Neural cell (in vitro differentiated cells): ENCODE measurements around the gene COL4A2. TPM values are rescaled to one million over a fixed set of nuclear protein-coding genes. Genes with fewer than 3 reads are reported as not detected.

Experiments
- H2AFZ ChIP-seq: fragments of 200-600, 300-800 bp; sonication (generic), shearing (Covaris generic); 2 replicates; pipeline ENCODE4 v1.6.0; 2014; ENCODE audit warnings: low read depth, mild to moderate bottlenecking, antibody characterized with exemption, low read length, moderate library complexity
- H3F3A ChIP-seq: fragments of 200-600 bp; shearing (Covaris generic); 2 replicates; pipeline ENCODE4 v1.6.1; 2016; ENCODE audit warnings: mild to moderate bottlenecking, moderate library complexity, mixed read lengths, antibody characterized with exemption, low read length; ENCODE audit not compliant: insufficient read depth, poor library complexity, severe bottlenecking
- H3K27ac ChIP-seq: fragments of 200-600, 300-800 bp; sonication (generic), shearing (Covaris generic); 2 replicates; pipeline ENCODE4 v1.5.1; 2014; ENCODE audit warnings: mild to moderate bottlenecking, low read length, moderate library complexity
- H3K27me3 ChIP-seq: fragments of 300-800, 200-600 bp; sonication (generic), shearing (Covaris generic); 2 replicates; pipeline ENCODE4 v1.6.0; 2014; ENCODE audit warnings: mild to moderate bottlenecking, low read depth, low read length, moderate library complexity; ENCODE audit not compliant: insufficient read depth
- H3K36me3 ChIP-seq: fragments of 300-800, 200-600 bp; sonication (generic), shearing (Covaris generic); 2 replicates; pipeline ENCODE4 v1.5.1; 2014; ENCODE audit warnings: mild to moderate bottlenecking, antibody characterized with exemption, low read length, moderate library complexity; ENCODE audit not compliant: insufficient read depth
- H3K4me2 ChIP-seq: fragments of 300-800, 200-600 bp; sonication (generic), shearing (Covaris generic); 2 replicates; pipeline ENCODE4 v1.6.0; 2014; ENCODE audit warnings: mild to moderate bottlenecking, low read length
- H3K4me3 ChIP-seq: fragments of 300-800, 200-600 bp; sonication (generic), shearing (Covaris generic); 2 replicates; pipeline ENCODE4 v1.5.1; 2014; ENCODE audit warnings: mild to moderate bottlenecking, low read length, moderate library complexity
- H3K79me2 ChIP-seq: fragments of 200-600 bp; shearing (Covaris generic); replicated peaks from 2 replicates; pipeline ENCODE4 v1.6.0; 2014; ENCODE audit warnings: mild to moderate bottlenecking, low read length, moderate library complexity; ENCODE audit not compliant: insufficient read depth
- H3K9ac ChIP-seq: fragments of 300-800, 200-600 bp; sonication (generic), shearing (Covaris generic); 2 replicates; pipeline ENCODE4 v1.6.1; 2016; ENCODE audit warnings: mild to moderate bottlenecking, low read length, mixed read lengths
- H3K9me2 ChIP-seq: fragments of 200-600 bp; shearing (Covaris generic); 2 replicates; pipeline ENCODE4 v1.6.1; 2016; ENCODE audit warnings: mild to moderate bottlenecking, low read length, mixed read lengths; ENCODE audit not compliant: insufficient read depth
- H3K9me3 ChIP-seq: fragments of 200-600, 300-800 bp; sonication (generic), shearing (Covaris generic); 2 replicates; pipeline ENCODE4 v1.6.1; 2016; ENCODE audit warnings: mild to moderate bottlenecking, mixed run types, low read length, moderate library complexity, mixed read lengths
- H4K20me1 ChIP-seq: fragments of 200-600 bp; shearing (Covaris generic); 2 replicates; pipeline ENCODE4 v1.6.1; 2016; ENCODE audit warnings: mild to moderate bottlenecking, mixed run types; ENCODE audit not compliant: insufficient read depth
- EP300 ChIP-seq: fragments of 450-650 bp; conservative IDR thresholded peaks from 2 replicates; pipeline ENCODE4 v1.6.1; 2014; ENCODE audit warnings: antibody characterized with exemption, mild to moderate bottlenecking, moderate library complexity; ENCODE audit not compliant: poor library complexity, severe bottlenecking
- EZH2 ChIP-seq: fragments of 200-600, 300-800 bp; shearing (Covaris generic), sonication (generic); IDR thresholded peaks from 2 replicates; pipeline ENCODE4 v1.6.1; 2014; ENCODE audit warnings: antibody characterized with exemption, low read length, borderline replicate concordance, mild to moderate bottlenecking; ENCODE audit not compliant: insufficient read depth, poor library complexity, severe bottlenecking
- MXI1 ChIP-seq: fragments of 450-650 bp; conservative IDR thresholded peaks from 2 replicates; pipeline ENCODE4 v1.6.1; 2014; ENCODE audit warnings: antibody characterized with exemption, mild to moderate bottlenecking; ENCODE audit not compliant: poor library complexity, severe bottlenecking
- POLR2AphosphoS5 ChIP-seq: IDR thresholded peaks from 2 replicates; pipeline ENCODE4 v1.6.1; 2012
- RAD21 ChIP-seq: fragments of 450-650 bp; conservative IDR thresholded peaks from 2 replicates; pipeline ENCODE4 v1.6.1; 2014; ENCODE audit warnings: antibody characterized with exemption, mild to moderate bottlenecking, moderate library complexity
- SMC3 ChIP-seq: fragments of 450-650 bp; conservative IDR thresholded peaks from 2 replicates; pipeline ENCODE4 v1.6.1; 2014; ENCODE audit warnings: antibody characterized with exemption, mild to moderate bottlenecking, moderate library complexity; ENCODE audit not compliant: poor library complexity
- TAF1 ChIP-seq: IDR thresholded peaks from 2 replicates; pipeline ENCODE4 v1.6.1; 2012; ENCODE audit warnings: low read depth
- polyA plus RNA-seq: library from polyadenylated mRNA; depleted of rRNA; stranded (reverse); fragments of >200 nt; gene quantifications from 2 replicates; pipeline ENCODE4 v1.2.3, GENCODE V29; 2014
- TF ChIP-seq, protein P1 (sequence below): IDR thresholded peaks from 2 replicates; pipeline ENCODE4 v1.6.1; 2012; ENCODE audit warnings: borderline replicate concordance
- TF ChIP-seq, protein P2 (sequence below): fragments of 450-650 bp; IDR thresholded peaks from 2 replicates; pipeline ENCODE4 v1.5.1; 2014; ENCODE audit warnings: antibody characterized with exemption, mild to moderate bottlenecking, moderate library complexity; ENCODE audit not compliant: poor library complexity, severe bottlenecking

COL4A2 gene
- polyA plus RNA-seq, 1 donor from 2014 or later: 30.8 TPM

DNA sequence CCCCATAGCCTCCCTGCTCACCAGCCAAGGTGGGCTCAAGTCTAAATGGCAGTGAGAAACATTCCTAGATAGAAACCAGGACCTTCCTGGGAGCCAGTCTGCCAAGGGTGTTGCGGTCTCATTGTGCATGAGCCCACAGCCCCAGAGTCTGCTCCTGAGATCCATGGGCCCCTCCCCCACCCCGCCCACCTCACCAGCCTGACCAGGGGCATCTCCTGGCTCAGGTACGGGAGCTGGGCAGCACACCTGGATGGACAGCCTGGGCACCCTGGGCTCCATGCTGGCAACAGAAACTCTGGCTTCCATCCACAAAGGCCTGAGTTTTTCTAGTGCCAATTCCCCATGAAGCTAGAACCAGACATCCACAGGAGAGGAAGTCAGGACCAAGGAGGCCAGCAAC lies 188.8 kb downstream of the COL4A2 start:
- H3K4me3 ChIP-seq: no peak overlapping the region
- H3K9ac ChIP-seq: no peak overlapping the region
- no peak overlapping the region for H3K4me2 ChIP-seq
- H3K27me3 ChIP-seq: no peaks in the 10 kb centered on the region
- no peaks in the 10 kb centered on the region for H3K9me2 ChIP-seq
- H3K36me3 ChIP-seq: no peaks in the 10 kb centered on the region
- TF ChIP-seq EP300: no peak
- TF ChIP-seq, protein P1, sequence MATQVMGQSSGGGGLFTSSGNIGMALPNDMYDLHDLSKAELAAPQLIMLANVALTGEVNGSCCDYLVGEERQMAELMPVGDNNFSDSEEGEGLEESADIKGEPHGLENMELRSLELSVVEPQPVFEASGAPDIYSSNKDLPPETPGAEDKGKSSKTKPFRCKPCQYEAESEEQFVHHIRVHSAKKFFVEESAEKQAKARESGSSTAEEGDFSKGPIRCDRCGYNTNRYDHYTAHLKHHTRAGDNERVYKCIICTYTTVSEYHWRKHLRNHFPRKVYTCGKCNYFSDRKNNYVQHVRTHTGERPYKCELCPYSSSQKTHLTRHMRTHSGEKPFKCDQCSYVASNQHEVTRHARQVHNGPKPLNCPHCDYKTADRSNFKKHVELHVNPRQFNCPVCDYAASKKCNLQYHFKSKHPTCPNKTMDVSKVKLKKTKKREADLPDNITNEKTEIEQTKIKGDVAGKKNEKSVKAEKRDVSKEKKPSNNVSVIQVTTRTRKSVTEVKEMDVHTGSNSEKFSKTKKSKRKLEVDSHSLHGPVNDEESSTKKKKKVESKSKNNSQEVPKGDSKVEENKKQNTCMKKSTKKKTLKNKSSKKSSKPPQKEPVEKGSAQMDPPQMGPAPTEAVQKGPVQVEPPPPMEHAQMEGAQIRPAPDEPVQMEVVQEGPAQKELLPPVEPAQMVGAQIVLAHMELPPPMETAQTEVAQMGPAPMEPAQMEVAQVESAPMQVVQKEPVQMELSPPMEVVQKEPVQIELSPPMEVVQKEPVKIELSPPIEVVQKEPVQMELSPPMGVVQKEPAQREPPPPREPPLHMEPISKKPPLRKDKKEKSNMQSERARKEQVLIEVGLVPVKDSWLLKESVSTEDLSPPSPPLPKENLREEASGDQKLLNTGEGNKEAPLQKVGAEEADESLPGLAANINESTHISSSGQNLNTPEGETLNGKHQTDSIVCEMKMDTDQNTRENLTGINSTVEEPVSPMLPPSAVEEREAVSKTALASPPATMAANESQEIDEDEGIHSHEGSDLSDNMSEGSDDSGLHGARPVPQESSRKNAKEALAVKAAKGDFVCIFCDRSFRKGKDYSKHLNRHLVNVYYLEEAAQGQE: no peak
- no peak for TF ChIP-seq EZH2
- no peak for TF ChIP-seq MXI1
- TF ChIP-seq, protein P2, sequence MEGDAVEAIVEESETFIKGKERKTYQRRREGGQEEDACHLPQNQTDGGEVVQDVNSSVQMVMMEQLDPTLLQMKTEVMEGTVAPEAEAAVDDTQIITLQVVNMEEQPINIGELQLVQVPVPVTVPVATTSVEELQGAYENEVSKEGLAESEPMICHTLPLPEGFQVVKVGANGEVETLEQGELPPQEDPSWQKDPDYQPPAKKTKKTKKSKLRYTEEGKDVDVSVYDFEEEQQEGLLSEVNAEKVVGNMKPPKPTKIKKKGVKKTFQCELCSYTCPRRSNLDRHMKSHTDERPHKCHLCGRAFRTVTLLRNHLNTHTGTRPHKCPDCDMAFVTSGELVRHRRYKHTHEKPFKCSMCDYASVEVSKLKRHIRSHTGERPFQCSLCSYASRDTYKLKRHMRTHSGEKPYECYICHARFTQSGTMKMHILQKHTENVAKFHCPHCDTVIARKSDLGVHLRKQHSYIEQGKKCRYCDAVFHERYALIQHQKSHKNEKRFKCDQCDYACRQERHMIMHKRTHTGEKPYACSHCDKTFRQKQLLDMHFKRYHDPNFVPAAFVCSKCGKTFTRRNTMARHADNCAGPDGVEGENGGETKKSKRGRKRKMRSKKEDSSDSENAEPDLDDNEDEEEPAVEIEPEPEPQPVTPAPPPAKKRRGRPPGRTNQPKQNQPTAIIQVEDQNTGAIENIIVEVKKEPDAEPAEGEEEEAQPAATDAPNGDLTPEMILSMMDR: no peak
- no peaks in the 10 kb centered on the region for H3K9me3 ChIP-seq
- H3K27ac ChIP-seq: no peak overlapping the region
- no peaks in the 10 kb centered on the region for H4K20me1 ChIP-seq
- no peak overlapping the region for H2AFZ ChIP-seq
- no peaks in the 10 kb centered on the region for H3K79me2 ChIP-seq
- no peaks in the 10 kb centered on the region for H3F3A ChIP-seq

DNA sequence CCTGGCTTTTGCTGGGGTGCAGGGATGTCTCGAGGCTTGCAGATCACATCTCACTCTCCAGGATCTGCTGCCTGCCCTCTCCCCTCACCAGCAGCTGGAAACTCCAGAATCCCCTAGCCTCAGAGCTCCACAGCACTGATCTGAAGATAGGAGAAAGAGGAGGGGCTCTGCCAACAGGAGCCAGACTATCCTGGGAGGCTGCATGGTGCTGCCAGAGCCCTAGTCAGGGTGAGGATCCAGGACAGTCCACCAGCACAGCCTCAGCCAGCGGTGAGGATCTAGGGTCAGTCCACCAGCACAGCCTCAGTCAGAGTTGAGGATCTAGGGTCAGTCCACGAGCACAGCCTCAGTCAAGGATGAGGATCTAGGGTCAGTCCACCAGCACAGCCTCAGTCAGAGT lies 189.2 kb downstream of the COL4A2 start:
- no peak overlapping the region for H3K9ac ChIP-seq
- no peaks in the 10 kb centered on the region for H3K79me2 ChIP-seq
- no peaks in the 10 kb centered on the region for H3K27me3 ChIP-seq
- no peak overlapping the region for H3K4me3 ChIP-seq
- no peak for TF ChIP-seq EZH2
- TF ChIP-seq POLR2AphosphoS5: no peak
- TF ChIP-seq, protein P2: no peak
- no peak for TF ChIP-seq MXI1
- TF ChIP-seq TAF1: no peak
- TF ChIP-seq SMC3: no peak
- TF ChIP-seq RAD21: no peak
- TF ChIP-seq, protein P1: no peak
- TF ChIP-seq EP300: no peak
- H3K27ac ChIP-seq: no peak overlapping the region
- no peak overlapping the region for H3K4me2 ChIP-seq
- H3K9me2 ChIP-seq: no peaks in the 10 kb centered on the region
- H4K20me1 ChIP-seq: no peaks in the 10 kb centered on the region
- H3K36me3 ChIP-seq: no peaks in the 10 kb centered on the region
- no peaks in the 10 kb centered on the region for H3K9me3 ChIP-seq
- no peak overlapping the region for H2AFZ ChIP-seq
- no peaks in the 10 kb centered on the region for H3F3A ChIP-seq
